Activated CD4-positive, CD25-positive, alpha-beta regulatory T cell treated with anti-CD3 and anti-CD28 coated beads, Interleukin-2, amount 50 U/mL, for 24 hours (primary cell): ENCODE results near the gene ASIC2.
"Not testable (repeated sequence)": the region's sequence is repeated elsewhere in the genome, so short reads cannot be mapped to it uniquely, and the experiment has no call there.

Experiments
- ATAC-seq, 2 donors: fragments of 150-1000 bp; cut with Tn5 transposase; one replicate each; pipeline ENCODE4 v1.10.0; 2021; ENCODE audit warnings: mild to moderate bottlenecking in 1 of 2, moderate library complexity in 1 of 2

Gene ASIC2

GRCh38 chr17:32970281-32970680 is 322.8 kb downstream of the ASIC2 start:
- ATAC-seq: no peak

GRCh38 chr17:32969231-32969630 is 323.9 kb downstream of the ASIC2 start:
- not testable (repeated sequence) for ATAC-seq

DNA sequence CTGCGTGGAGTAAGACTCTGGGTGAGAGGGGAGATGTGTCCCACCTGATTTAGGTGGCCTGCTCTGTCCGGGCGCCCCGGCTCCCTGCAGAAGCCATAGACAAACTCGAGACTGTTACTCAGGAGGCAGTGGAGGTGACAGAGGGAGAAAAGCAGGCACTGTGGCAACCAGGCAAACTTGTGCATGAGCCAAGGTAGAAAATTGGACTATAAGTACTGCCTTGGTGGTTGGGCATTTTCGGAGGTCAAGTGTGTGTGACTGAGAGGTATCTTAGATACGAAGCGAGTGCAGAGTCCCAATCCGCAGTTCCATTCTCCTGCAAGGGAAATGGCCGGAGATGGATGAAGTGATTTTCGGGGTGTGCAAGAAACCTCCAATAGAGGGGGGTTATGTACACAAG is 328.6 kb downstream of the ASIC2 start:
- no peak for ATAC-seq
